Measurements from ENCODE around the gene ARF1. TPM values are rescaled to one million over a fixed set of nuclear protein-coding genes. Genes with fewer than 3 reads are reported as not detected.
"Not testable (repeated sequence)": the region's sequence is repeated elsewhere in the genome, so short reads cannot be mapped to it uniquely, and the experiment has no call there.

The ARF1 gene
- polyA plus RNA-seq, 3 donors, result 332 to 390 (median 367) TPM

DNA sequence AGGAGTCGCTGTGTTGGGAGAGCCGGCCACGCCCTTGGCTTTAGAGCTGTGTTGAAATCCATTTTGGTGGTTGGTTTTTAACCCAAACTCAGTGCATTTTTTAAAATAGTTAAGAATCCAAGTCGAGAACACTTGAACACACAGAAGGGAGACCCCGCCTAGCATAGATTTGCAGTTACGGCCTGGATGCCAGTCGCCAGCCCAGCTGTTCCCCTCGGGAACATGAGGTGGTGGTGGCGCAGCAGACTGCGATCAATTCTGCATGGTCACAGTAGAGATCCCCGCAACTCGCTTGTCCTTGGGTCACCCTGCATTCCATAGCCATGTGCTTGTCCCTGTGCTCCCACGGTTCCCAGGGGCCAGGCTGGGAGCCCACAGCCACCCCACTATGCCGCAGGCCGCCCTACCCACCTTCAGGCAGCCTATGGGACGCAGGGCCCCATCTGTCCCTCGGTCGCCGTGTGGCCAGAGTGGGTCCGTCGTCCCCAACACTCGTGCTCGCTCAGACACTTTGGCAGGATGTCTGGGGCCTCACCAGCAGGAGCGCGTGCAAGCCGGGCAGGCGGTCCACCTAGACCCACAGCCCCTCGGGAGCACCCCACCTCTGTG, 15.9 kb downstream of the ARF1 start:
- no peak for DNase-seq

DNA sequence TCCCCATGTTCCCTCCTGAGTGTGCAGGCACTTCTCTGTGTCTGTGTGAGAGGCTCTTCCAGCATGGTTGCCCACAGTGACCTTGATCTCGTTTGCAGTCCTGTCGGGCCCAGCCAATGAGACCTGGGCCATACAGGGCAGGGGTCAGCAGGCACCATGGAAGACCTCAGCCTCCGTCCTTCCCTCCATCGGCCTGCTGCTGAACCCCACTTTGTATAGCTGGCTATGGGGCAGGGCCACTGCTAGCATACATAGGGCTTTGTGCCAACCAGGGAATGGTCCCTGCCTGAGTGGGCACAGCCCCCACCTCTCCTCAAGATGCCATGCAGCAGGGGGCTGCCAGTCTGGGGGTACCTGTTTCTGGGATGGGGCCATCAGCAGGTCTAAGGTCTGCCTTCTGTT, 16.8 kb downstream of the ARF1 start:
- DNase-seq, result no peak

DNA sequence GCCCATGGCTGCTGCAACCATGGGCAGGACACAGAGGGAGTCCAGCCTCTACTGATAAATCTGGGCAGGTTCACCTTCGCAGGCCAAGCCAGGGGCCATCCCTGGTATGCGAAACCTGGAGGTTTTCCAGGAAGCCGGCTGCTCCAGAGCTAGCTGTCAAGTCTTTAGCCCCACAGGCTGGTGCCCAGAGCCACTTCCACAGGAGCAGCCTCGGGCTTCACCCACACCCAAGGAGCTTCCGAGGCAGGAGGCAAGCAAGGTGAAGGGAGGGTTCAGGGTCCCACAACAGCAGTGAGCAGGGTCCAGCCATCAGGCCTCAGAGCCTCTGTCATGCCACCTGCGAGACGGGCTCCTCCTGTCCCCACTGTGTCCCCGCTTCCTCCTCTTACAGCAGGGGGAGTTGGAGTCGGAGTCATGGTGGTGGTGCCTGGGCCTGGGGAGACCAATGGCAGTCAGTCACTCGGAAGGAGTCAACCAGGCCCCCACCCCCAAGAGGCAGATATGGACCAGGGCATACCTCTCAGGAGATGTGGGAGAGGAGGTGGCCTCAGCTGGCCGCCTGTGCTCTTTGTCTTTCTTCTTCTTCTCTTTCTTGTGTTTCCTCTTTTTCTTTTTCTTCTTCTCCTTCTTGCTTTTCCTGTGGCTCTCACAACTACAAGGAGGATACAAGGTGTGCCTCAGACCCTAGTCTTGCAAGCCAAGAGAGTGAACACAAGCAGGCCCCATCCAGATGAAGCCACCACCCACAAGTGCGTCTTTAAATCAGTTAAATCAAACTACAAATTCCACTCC, 18.5 kb downstream of the ARF1 start:
- DNase-seq, result no peak

DNA sequence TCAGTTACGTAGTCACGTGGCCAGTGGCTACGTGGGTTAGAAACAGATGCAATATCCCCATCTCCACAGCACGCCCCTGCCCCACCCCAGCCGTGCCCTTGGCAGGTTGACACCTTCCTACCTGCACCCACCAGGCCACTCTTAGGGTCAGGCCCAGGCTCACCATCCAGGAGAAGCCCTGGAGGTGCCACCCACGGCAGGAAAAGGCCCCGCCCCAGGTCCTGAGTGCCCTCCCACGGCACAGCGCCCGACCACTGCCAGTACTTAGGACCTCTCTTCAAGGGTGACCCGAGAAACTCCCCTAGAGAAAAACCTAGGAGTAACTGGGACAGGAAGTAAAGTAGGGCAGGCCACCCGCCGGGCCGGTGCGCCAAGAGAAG, 19.1 kb downstream of the ARF1 start:
- DNase-seq, result no peak

DNA sequence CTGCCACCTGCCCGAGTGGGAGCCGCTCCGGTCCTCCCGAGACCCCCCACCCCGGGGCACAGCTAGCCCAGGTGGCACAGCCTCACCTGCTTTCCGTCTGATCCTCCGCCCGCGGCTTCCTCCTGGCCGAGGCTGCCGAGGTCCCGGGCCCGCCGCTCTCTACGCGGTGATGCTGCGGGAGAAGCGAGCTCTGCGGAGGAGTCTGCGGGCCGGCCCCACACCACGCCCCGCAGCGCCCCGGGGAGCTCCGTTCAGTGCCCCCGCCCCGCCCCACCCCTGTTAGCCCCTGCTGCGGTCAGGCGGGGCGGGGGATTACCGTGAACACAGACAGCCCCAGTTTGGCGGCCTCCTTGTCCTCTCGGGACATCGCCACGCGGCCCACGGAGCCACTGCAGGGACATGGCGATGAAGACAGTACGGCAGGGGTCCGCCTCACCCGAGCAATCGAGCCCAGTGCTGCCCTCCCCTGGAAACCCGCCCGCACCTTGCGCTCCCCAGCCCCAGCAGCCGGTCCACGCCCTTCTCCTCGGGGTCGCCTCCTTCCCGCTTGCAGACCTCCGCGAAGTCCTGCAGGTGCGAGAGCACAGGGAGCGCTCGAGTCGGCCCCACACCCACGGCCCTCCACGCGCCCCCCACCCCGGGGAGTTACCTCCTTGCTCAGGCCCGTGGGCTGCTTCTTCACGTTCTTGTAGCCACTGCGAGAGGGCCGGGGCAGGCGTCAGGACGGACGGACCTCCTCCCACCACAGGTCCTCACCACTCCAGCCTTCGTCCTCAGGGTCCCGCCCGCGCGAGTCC, 19.7 kb downstream of the ARF1 start:
- no peak for DNase-seq

DNA sequence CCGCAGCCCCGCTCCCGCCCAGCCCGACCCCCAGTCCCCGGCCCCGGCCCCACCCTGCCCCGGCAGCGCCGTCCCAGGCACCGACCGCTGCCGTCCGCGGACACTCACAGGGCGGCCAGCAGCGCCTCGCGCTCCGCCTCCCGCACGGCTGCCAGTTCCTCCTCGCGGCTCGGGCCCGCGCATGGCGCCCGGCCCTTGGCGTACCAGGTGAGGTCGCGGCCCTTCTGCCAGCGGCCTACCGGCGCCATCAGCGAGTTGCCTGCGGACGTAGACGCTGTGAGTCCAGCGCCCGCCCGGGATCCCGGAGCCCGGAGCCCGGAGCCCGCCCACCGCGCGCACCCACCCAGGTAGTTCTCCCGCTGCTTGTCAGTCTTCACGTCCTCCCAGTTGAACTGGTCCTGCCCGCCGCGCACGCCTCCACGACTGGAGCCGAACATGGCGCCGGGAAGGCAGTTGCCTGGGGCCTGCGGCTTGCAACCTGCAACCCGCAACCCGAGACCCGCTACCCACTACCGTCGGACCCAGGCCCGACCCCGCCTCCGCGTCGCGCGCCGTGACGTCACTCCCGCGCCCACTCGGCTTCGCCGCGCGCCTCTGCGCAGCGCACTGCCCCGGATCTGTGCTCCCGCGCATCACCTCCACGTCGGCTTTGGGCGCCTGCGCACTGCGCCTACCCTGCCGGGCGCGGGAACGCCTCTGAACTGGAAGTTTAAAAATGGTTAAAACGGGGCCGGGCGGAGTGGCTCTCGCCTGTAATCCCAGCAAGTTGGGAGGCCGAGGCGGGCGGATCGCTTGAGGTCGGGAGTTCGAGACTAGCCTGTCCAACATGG, 20.5 kb downstream of the ARF1 start, which contains the start of gene C1orf35:
Gene C1orf35 (minus strand): TSS at position 535 of the 830 bp plus-strand sequence. CDS start 98 bp downstream, at position 437.
- DNase-seq, result peak; percentile 94

DNA sequence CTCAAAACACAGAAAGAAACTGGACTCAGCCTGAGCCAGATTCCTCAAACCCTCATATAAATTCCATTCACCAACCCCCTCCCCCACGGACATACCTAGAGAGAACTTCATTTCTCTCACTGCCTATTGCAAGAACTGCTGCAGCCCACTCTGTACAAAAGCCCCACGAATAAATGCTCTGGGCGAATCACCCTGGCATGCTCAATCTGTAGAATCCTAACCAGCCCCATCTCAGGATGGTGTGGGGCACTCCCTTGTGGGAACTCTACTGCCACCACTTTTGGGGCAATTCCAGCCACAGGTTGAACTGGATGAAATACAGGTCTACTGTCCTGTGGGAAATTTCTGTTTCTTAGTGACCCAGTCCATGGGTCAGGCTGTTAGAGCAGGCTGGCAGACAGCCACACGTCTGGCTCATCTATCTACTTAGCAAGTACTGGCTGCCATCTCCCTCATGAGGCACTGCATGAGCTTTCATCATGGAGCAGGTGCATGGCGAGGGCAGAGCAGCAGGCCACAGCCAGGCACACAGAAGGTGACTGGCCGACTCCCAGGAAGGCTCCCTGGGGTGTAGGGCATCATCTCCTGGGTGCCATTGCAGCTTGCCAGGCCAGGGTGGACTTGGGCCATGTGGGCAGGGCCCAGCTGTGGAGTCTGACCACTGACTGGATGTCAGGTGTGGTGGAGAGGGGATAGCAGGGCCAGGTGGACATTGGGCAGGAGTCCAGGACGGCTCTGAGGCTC, 22.2 kb downstream of the ARF1 start:
- DNase-seq, result no peak

DNA sequence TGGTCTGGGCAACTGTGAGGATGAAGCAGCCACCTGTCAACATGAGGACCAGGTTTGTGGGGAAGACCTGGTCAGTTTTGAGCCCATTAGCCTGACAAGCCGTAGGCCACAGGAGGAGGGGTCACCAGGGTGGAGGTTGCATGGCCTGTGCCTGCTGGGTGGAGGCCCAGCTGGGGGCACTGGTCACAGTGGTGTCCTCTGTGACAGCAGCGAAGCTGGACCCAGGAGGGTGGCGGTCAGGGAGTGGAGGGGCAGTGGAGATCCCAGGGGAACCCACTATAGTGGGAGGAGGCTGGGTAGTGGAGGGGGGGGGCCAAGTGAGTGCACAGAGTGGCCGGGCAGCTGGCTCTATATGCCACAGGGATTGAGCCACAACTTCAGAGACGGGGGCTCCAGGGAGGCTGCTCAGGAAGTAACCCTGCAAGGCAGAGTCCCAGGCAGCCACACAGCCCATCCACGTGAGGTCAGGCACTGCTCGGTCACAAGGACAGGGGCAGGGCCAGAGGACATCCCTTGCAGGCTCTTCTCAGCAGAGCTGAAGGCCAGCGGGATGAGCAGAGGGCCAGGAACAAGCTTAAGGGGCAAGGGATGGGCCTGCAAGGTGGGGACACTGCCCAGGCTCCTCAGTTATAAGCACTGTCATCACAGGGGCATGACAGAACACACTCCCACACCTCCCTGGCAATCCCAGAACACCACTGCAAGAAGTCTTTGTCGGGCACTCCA, 22.9 kb downstream of the ARF1 start:
- DNase-seq, result no peak

DNA sequence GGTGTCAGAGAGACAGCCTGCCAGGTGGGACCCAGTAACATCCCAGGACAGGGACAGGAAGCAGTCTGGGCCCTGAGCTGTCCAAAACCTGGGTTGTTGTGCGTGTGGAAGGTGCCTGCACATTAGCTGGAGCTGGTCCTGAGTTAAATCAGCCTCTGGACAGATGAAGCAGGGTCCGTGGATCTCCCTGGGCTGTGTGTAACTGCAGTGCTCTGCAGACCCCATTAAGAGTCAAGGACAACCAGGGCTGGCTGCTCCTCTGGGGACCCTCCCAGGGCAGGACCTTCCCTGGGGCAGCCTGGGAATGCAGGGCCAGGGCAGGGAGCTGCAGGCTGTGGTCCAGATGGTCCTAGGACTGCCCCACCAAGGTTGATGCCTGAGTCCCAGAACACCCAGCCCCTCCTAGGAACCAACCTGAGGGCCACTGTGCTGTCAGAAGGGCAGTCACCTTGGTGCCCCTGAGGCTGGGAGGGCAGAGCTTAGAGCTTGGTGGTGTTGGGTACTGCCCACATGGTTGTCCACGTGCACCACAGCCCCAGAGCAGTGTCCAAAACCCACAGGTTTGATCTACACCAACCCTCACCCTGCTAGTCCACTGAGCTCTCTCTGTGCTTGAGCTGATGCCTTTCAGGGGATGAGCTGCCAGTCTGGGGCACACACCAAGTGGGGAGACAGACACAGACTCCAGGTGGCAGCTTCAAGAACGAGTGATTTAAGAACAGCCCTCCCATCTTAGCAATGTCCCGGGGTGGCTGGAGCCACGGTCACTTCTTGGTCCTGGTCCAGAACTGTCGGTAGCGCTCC, 23.7 kb downstream of the ARF1 start:
- no peak for DNase-seq

DNA sequence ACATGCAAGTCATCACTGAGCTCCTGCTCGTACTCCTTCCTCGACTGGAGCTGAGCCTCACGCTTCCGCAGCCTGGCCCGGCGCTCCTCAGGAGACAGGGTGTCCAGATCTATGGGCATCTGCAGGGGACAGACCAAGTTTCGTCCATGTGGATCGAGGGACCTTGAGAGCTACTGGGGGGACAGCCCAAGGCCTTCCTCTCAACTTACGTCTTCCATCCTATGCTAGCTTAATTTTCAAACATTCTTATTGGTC, 24.2 kb downstream of the ARF1 start:
- no peak for DNase-seq

DNA sequence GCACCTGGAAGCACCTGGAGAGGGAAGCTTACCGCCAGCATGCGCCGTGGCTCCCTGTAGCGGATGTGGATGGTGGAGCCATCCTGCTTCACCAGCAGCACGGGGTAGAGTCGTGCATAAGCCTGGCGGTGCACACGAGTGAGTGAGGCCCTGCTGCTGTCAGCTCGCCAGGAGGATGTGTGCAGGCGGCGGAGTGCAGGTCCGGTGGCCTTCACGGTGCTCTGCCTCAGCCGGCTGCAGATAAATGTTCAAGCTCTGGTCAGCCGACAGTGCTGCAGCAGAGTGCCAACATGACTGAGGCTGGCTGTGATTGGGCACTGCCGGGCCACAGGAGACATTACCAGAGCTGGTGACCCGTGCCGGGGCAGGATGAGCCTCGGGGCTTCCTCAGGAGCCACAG, 25.1 kb downstream of the ARF1 start:
- no peak for DNase-seq

DNA sequence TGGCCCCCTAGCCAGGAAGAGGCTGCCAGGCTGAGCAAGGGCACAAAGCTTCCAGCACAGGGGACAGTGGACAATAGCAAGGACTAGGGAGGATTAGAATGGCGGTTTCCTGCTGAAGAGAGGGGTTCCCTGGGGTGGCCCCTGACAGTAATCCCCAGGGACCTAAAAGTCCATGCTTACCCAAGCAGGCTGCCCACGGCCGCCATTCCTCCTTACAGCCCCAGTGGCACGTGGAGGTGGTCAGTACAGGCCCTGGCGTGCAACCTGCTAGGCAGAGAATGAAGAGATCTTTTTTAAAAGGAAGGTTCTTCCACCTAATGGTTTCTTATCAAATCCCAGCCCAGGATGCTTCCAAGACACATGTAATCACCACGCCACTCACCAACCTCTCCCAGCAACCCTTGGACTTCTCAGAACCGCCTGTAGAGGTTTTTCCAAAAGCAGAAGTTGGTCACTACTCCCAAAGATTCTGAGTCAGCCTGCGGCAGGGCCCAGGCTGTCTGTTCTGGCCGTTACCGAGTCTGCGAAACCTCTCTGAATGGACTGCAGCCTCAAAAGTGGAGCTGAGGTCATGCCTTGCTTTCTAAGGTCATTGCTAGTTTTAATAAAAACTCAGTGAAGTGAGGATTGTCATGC, 25.7 kb downstream of the ARF1 start:
- DNase-seq, result no peak

DNA sequence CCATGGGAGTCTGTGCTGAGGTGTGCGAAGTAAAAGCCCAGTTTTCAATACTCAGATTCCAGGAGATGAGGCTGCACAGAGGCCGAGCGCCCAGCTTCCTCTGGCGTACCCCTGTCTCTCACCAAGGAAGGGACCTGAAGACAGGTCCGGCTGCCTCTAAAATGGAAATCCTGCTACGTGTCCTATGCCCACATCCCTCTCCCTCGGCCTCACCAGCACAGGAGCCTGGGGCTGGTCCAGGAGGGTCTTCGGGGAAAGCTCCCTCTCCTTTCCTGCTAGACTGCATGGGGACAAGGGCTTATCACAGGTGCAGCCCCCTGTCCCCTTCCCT, 26.2 kb downstream of the ARF1 start:
- DNase-seq, result no peak

DNA sequence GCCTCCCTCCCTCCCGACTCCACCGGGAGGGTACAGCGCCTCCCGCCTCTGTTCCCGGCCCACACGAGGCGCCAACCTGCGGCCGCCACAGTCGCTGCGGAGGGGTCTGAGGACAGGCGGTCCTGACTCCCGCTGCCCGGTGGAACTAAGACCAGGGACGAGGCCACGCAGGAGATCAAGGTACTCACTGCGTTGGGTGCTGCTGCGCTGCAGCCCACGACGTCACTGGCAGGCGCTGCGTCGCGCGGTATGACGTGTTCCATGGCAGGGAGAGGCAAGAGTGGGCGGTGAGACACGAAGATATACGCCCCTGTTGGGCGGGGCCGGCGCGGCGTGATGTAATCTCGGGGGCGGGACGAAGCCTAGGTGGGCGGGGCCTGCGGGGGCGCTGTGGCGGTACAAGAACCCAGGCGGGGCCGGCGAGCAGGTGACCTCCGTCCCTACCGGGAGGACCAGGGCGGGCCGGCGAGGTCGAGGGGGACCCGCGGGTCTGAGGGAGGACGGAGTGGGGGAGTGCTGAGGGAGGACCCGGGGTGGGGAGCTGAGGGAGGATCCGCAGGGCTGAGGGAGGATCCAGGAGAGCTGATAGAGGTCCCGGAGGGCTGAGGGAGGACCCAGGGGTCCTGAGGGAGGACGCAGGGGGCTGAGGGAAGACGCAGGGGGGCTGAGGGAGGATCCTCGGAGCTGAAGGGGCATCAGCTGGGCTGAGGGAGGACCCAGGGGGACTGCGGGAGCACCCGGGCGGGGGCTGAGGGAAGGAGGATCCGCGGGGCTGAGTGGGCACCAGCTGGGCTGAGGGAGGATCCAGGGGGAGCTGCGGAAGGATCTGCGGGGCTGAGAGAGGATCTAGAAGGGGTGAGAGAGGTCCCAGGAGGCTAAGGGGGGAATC, 26.8 kb downstream of the ARF1 start, which contains the start of gene MRPL55:
Gene MRPL55 (minus strand): TSS at position 227 of the 889 bp plus-strand sequence. CDS start 1,039 bp downstream, outside the sequence.
- DNase-seq, result peak; percentile 97

DNA sequence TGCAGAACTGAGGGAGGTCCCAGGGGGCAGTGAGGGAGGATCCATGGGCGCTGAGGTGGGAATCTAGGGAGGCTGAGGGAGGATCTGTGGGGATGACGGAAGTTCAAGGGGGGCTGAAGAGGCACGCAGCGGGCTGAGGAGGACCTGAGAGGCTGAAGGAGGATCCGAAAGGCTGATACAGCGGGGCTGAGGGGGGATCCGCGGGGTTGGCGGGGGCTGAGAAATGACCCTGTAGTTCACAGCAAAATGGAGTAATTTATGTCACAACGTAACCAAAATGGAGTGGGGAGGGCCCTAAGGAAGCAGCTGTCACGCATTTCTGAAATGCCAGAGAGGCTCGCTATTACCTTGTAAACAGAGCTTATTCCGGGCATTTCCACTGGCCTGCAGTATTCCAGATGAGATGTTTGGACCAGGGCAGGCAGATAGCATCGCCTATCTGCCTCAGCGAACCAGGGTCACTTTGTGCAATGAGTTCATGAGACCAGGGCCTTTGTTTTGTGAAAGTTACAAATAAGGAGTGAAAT, 27.5 kb downstream of the ARF1 start:
- DNase-seq, result peak; percentile 54

DNA sequence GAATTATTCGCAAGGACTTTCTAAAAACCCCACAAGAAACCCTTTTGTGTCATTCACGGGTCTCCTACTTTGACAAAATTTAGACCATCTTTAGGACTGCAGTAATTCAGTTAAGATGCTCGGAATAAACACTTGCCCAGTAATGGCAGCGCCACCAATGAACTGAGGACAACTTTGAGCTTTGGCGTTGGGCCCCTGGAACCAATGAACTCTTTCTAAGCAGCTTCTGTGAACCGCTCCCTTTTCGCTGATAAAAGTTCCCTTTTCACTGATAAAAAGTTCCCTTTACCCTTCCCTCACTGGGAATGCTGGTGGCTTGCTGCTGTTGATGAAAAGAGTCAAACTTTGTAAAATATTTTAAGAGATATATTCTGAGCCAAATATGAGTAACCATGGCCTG, 28.0 kb downstream of the ARF1 start:
- DNase-seq, result no peak

DNA sequence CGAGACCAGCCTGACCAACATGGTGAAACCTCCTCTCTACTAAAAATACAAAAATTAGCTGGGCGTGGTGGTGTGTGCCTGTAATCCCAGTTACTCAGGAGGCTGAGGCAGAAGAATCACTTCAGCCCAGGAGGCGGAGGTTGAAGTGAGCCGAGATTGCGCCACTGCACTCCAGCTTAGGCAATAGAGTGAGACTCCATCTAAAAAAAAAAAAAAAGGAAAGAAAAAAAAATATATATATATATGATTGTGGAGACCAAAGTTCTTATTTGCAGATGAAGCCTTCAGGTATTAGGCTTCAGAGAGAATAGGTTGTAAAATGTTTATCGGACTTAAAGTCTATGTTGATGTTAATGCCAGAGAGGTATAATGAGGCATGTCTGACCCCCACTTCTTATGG, 28.8 kb downstream of the ARF1 start:
- not testable (repeated sequence) for DNase-seq

DNA sequence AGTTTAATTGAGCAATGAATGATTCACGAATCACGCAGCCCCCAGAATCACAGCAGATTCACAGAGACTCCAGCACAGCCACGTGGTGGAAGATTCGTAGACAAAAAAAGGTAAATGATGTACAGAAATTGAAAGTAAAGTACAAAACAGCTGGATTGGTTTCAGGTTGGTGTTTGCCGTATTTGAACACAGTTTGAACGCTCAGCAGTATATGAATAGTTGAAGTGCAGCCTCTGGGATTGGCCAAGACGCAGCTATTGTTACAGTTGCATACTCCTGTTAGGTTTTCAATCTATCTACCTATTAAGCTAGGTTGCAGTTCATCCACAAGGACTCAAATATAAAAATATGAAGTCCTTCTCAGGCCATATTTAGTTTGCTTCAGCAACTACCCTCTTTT, 29.7 kb downstream of the ARF1 start:
- DNase-seq, result no peak

All from renal pelvis (tissue), 4 donors.